Measurements from ENCODE around the gene LDLRAD4. TPM values are rescaled to one million over a fixed set of nuclear protein-coding genes. Genes with fewer than 3 reads are reported as not detected.
A peak's percentile ranks its signal among the peaks of the same experiment; 100 is the strongest.

LDLRAD4 gene
- total and polyA plus RNA-seq, 11 donors = 10.4 to 44.0 (median 29.6) TPM

DNA sequence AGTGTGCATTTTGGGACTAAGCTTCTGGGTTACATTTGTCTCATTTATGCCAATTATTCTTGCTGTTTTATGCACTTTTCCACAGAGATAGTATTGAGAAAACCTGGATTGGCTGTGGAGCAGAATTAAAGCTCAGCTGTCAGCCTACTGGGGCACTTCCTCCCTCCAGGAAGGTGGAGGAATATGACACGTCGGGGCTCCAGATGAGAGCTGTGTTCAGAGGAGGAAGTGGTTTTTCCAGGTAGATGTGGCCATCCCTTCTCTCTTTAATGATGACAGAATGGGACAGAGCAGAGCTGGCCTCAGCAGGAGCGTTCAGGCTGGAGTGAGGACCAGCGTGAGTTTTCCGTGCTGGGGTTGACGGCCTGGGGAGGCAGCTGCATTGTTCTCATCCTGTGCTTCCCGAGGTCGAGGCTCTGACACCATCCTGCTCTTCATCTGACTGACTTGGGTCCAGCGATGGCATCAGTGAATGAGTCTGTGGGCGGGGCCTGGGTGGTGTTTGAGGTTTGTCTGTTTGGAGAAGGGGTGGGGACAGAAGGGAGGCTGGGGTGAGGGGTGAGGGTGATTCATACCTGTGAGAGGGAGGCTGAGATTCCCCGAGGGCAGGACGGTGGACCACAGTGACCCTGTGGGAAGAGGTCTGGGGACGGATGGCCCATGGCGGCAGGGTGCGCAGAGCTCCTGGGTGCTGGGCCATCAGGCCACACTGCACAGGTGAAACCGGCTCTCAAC lies 207.0 kb downstream of the LDLRAD4 start:
- Histone ChIP-seq H3K9me3 (no peaks in the 10 kb centered on the region), H3K36me3 (no peaks in the 10 kb centered on the region), H3K27me3 (no peaks in the 10 kb centered on the region), H3K4me1 (peaks cover 0 to 57% (median 35%) of the 10 kb centered on the region in 12 donors), H3K27ac (peak overlapping the region in 1 of 12 donors; percentile 73), H3K4me3 (no peak overlapping the region)
- DNase-seq (no peak), ATAC-seq (no peak)
- intact Hi-C loops (cut with DNase I) = loop anchor here in 2 of 10 donors (5.0 to 10.0 kb wide), 2 partner anchors 43 to 141 kb away; no protein-coding TSS in a partner anchor
- WGBS, 4 donors = 82 to 85% (median 83%) methylated on average over 16 of the region's 16 CpGs
- no peak for TF ChIP-seq POLR2A (IDR thresholded peaks at IDR 0.05)
- TF ChIP-seq, protein P1, sequence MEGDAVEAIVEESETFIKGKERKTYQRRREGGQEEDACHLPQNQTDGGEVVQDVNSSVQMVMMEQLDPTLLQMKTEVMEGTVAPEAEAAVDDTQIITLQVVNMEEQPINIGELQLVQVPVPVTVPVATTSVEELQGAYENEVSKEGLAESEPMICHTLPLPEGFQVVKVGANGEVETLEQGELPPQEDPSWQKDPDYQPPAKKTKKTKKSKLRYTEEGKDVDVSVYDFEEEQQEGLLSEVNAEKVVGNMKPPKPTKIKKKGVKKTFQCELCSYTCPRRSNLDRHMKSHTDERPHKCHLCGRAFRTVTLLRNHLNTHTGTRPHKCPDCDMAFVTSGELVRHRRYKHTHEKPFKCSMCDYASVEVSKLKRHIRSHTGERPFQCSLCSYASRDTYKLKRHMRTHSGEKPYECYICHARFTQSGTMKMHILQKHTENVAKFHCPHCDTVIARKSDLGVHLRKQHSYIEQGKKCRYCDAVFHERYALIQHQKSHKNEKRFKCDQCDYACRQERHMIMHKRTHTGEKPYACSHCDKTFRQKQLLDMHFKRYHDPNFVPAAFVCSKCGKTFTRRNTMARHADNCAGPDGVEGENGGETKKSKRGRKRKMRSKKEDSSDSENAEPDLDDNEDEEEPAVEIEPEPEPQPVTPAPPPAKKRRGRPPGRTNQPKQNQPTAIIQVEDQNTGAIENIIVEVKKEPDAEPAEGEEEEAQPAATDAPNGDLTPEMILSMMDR (IDR thresholded peaks at IDR 0.05) = no peak

DNA sequence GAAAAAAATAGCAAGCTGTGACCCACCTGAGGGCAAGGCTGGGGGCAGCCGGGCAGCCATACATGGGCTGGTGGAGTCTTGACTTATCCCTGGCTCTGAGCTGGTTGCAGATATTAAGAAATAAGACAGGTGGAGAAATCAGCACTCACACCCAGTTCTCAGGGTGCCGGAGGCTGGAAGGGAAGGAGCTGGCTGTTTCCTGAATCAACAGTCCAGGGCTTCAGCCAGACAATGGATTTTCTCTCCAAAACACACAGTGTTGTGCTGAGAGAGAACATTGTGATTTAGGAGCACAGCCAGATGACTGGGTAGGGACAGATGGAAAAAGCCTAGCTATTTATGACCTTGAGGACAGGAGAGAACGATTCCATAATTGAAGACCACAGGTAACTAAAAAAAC lies 208.8 kb downstream of the LDLRAD4 start:
- TF ChIP-seq POLR2A (IDR thresholded peaks at IDR 0.05) = peak in 1 of 2 donors; percentile 18
- TF ChIP-seq, protein P1 (IDR thresholded peaks at IDR 0.05) = no peak
- Histone ChIP-seq H3K27ac (peak overlapping the region; percentile 6 to 80 (median 50)), H3K4me1 (peaks cover 0 to 42% (median 24%) of the 10 kb centered on the region in 12 donors), H3K36me3 (no peaks in the 10 kb centered on the region), H3K9me3 (no peaks in the 10 kb centered on the region), H3K4me3 (peak overlapping the region in 2 of 12 donors; percentile 6 to 24), H3K27me3 (no peaks in the 10 kb centered on the region)
- intact Hi-C loops (cut with DNase I) = loop anchor here in 2 of 10 donors (5.0 to 10.0 kb wide), 2 partner anchors 45 to 143 kb away; no protein-coding TSS in a partner anchor
- ATAC-seq (peak; percentile 83 to 91 (median 87)), DNase-seq (peak in 3 of 5 donors; percentile 43 to 60 (median 45))
- 22 to 40% (median 38%) methylated on average over 3 of the region's 3 CpGs for WGBS, 4 donors

DNA sequence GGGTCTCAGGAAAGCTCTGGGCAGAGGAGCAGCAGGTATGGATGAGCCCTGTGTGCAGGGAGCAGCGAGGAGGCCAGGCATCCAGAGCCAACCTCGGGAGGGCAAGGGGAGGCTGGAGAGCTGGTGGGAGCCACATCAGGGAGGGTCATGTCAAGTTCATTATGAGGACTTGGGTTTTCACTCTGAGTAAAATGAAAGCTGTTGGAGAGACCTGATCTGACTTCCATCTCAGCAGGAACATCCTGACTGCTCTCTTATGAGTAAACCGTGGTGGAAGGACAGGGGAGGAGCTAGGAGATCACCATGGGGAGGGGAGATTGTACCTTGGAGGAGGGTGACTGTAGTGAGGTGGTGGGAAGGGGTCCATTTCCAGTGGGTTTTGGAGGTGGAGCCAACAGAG lies 209.8 kb downstream of the LDLRAD4 start:
- Histone ChIP-seq H3K27ac (peak overlapping the region in 9 of 12 donors; percentile 25 to 78 (median 54)), H3K4me3 (no peak overlapping the region), H3K4me1 (peaks cover 0 to 34% (median 24%) of the 10 kb centered on the region in 12 donors), H3K36me3 (no peaks in the 10 kb centered on the region), H3K9me3 (no peaks in the 10 kb centered on the region), H3K27me3 (no peaks in the 10 kb centered on the region)
- intact Hi-C loops (cut with DNase I) = loop anchor here in 2 of 10 donors (5.0 to 10.0 kb wide), 2 partner anchors 46 to 144 kb away; no protein-coding TSS in a partner anchor
- TF ChIP-seq, protein P1 (IDR thresholded peaks at IDR 0.05) = no peak
- no peak for TF ChIP-seq POLR2A (IDR thresholded peaks at IDR 0.05)
- DNase-seq (no peak), ATAC-seq (peak in 1 of 4 donors; percentile 18)
- WGBS, 4 donors = 71 to 82% (median 73%) methylated on average over 3 of the region's 3 CpGs

DNA sequence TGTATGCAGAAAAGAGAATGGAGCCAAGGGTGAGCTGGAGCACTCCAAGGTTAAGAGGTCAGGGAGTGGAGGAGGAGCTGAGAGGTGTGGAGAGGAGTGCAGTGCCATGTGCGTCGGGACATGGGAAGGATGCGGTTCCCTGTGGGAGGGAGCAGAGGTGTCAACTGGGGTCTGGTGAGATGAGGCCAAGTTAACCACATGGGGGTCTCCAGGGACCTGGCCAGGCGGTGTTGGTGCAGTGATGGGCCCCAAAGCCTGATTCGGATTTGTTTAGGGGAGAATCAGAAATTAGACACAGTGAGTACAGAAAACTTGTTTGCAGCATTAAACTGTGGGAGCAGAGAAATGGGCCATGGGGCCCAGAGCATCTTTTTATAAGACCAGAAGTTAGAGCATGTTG lies 210.5 kb downstream of the LDLRAD4 start:
- ATAC-seq = no peak
- TF ChIP-seq POLR2A (IDR thresholded peaks at IDR 0.05) = no peak
- TF ChIP-seq, protein P1 (IDR thresholded peaks at IDR 0.05) = no peak
- H3K36me3 ChIP-seq = no peaks in the 10 kb centered on the region
- DNase-seq = no peak
- H3K27ac ChIP-seq = peak overlapping the region in 1 of 12 donors; percentile 73
- no peak overlapping the region for H3K4me3 ChIP-seq
- intact Hi-C loops (cut with DNase I) = loop anchor here in 2 of 10 donors (5.0 to 10.0 kb wide), 2 partner anchors 47 to 144 kb away; no protein-coding TSS in a partner anchor
- WGBS, 4 donors = 72 to 83% (median 78%) methylated on average over 5 of the region's 5 CpGs
- H3K9me3 ChIP-seq = no peaks in the 10 kb centered on the region
- peaks cover 0 to 36% (median 24%) of the 10 kb centered on the region in 12 donors for H3K4me1 ChIP-seq
- H3K27me3 ChIP-seq = no peaks in the 10 kb centered on the region
